Thyroid gland (tissue), 4 donors: ENCODE results near the gene UGT3A1. TPM values are rescaled to one million over a fixed set of nuclear protein-coding genes. Genes with fewer than 3 reads are reported as not detected.

Experiments used
- DNase-seq, 2 donors: peaks; one replicate each; pipeline ENCODE4 v3.0.0-alpha.2; 2019
- H3K27ac ChIP-seq, 3 donors: fragments of 200-600 bp; sonication (generic); 1 replicate in 2 of 3; 2 replicates in 1 of 3; pipeline ENCODE4 v1.5.1; 2016 to 2019; ENCODE audit warnings: mild to moderate bottlenecking in 1 of 3, moderate library complexity in 1 of 3
- H3K27me3 ChIP-seq: fragments of 200-600 bp; sonication (generic); one replicate; pipeline ENCODE4 v1.5.1; 2019
- H3K36me3 ChIP-seq, 2 donors: fragments of 200-600 bp; sonication (generic); one replicate each; pipeline ENCODE4 v1.5.1; 2016 to 2019
- H3K4me1 ChIP-seq, 2 donors: fragments of 200-600 bp; sonication (generic); one replicate each; pipeline ENCODE4 v1.5.1; 2017 to 2019
- H3K4me3 ChIP-seq, 3 donors: fragments of 200-600 bp; sonication (generic); replicated peaks in 1 of 3; 1 replicate in 2 of 3; 2 replicates in 1 of 3; pipeline ENCODE4 v1.5.1; 2016; ENCODE audit warnings: mild to moderate bottlenecking in 1 of 3
- H3K9me3 ChIP-seq: fragments of 200-600 bp; sonication (generic); one replicate; pipeline ENCODE4 v1.5.1; 2017
- POLR2A ChIP-seq, 2 donors: fragments of 450-650 bp; IDR thresholded peaks; one replicate each; pipeline ENCODE4 v1.6.1; 2017; ENCODE audit warnings: antibody characterized with exemption in 2 of 2, mild to moderate bottlenecking in 2 of 2, moderate library complexity in 1 of 2
- WGBS, 2 donors: methylation state at CpG; one replicate each; pipeline ENCODE4 v1.1.5; 2017; 5-methylcytosine and 5-hydroxymethylcytosine counted together
- intact Hi-C: fragments of 100-400 bp; cut with DNase I; formaldehyde crosslinking; loops from one replicate; pipeline ENCODE4 v1.15.1; 2023
- total RNA-seq, 4 donors: library from RNA; depleted of rRNA; stranded (reverse); fragments of >200 nt; gene quantifications; one replicate each; pipeline ENCODE4 v1.2.3, GENCODE V29; 2016
- TF ChIP-seq, protein P1 (sequence below), 6 experiments: fragments of 200-600 bp in 3 of 6; fragments of 450-650 bp in 3 of 6; sonication (generic) in 3 of 6; IDR thresholded peaks; one replicate each; pipeline ENCODE4 v1.5.1; 2016 to 2019; ENCODE audit warnings: antibody characterized with exemption in 6 of 6, mild to moderate bottlenecking in 2 of 6, inconsistent platforms in 1 of 6, moderate library complexity in 1 of 6

The UGT3A1 gene
- total RNA-seq, 4 donors from 2014 or later: not detected

GRCh38 chr5:35939639-35940038 lies 51.6 kb downstream of the UGT3A1 start:
- H3K36me3 ChIP-seq: no peaks in the 10 kb centered on the region
- no peaks in the 10 kb centered on the region for H3K27me3 ChIP-seq
- H3K4me1 ChIP-seq: no peaks in the 10 kb centered on the region
- intact Hi-C loops: no loop called here
- no peaks in the 10 kb centered on the region for H3K9me3 ChIP-seq
- TF ChIP-seq POLR2A (IDR thresholded peaks at IDR 0.05): no peak
- TF ChIP-seq, protein P1, sequence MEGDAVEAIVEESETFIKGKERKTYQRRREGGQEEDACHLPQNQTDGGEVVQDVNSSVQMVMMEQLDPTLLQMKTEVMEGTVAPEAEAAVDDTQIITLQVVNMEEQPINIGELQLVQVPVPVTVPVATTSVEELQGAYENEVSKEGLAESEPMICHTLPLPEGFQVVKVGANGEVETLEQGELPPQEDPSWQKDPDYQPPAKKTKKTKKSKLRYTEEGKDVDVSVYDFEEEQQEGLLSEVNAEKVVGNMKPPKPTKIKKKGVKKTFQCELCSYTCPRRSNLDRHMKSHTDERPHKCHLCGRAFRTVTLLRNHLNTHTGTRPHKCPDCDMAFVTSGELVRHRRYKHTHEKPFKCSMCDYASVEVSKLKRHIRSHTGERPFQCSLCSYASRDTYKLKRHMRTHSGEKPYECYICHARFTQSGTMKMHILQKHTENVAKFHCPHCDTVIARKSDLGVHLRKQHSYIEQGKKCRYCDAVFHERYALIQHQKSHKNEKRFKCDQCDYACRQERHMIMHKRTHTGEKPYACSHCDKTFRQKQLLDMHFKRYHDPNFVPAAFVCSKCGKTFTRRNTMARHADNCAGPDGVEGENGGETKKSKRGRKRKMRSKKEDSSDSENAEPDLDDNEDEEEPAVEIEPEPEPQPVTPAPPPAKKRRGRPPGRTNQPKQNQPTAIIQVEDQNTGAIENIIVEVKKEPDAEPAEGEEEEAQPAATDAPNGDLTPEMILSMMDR (IDR thresholded peaks at IDR 0.05): no peak
- H3K4me3 ChIP-seq: no peak overlapping the region
- 77 to 80% methylated on average over 3 of the region's 3 CpGs for WGBS, 2 donors
- DNase-seq: no peak
- no peak overlapping the region for H3K27ac ChIP-seq

DNA sequence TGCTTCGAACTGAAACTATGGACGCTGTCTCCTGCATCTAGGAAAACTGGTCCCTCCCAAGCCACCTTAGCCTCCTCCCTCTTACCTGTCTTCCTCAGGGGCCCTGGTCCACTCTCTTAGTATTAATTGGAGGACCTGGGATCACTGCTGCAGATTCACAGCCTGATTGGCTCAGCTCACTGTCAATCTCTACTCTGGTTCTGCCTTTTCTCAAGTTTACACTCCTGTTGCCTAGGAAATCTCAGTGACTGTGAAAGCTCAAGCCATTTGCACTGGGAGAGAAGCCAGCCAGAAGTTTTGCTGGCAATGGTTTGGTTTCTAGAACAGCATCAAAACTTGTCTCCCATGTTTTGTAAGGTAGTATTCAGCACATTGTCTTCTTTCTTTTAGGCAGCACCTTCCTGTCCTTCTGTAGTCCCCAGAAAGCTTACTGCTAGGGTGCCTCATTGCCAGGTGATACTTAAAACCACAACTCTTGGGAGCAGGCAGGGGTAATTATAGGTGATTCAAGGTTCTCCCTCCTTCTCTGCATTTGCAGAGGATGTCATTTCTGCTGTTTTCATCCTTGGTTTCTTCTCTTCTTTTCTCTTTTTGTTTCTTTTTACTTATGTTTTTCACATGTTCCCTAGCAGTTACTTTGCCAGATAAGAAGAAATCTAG lies 52.5 kb downstream of the UGT3A1 start, which contains the start of gene CAPSL:
TSS of gene CAPSL (minus strand) at position 55 of the 660 bp plus-strand sequence. CDS start 17,502 bp downstream, outside the sequence.
- no peaks in the 10 kb centered on the region for H3K36me3 ChIP-seq
- no peak for TF ChIP-seq POLR2A (IDR thresholded peaks at IDR 0.05)
- TF ChIP-seq, protein P1 (IDR thresholded peaks at IDR 0.05): no peak
- intact Hi-C loops: no loop called here
- no peaks in the 10 kb centered on the region for H3K4me1 ChIP-seq
- H3K27ac ChIP-seq: no peak within 1 kb of the TSS
- WGBS, 2 donors: 15 to 22% methylated on average over 2 of the region's 2 CpGs
- H3K4me3 ChIP-seq: no peak within 1 kb of the TSS
- H3K9me3 ChIP-seq: no peaks in the 10 kb centered on the region
- H3K27me3 ChIP-seq: no peaks in the 10 kb centered on the region
- DNase-seq: peak; percentile 94 to 95

- no peak for TF ChIP-seq POLR2A (IDR thresholded peaks at IDR 0.05)
- TF ChIP-seq, protein P1 (IDR thresholded peaks at IDR 0.05): peak; percentile 75 to 94 (median 80)
- intact Hi-C loops: loop anchor here (5.0 to 10.0 kb wide), 2 partner anchors 149 to 312 kb away; partner anchors contain the start of gene SPEF2
- H3K4me1 ChIP-seq: no peaks in the 10 kb centered on the region
- DNase-seq: peak; percentile 32 to 38
- WGBS, 2 donors: 36 to 43% methylated on average over 12 to 13 of the region's 13 CpGs
- H3K27me3 ChIP-seq: no peaks in the 10 kb centered on the region
- no peaks in the 10 kb centered on the region for H3K9me3 ChIP-seq
- no peak overlapping the region for H3K4me3 ChIP-seq
- no peak overlapping the region for H3K27ac ChIP-seq
- H3K36me3 ChIP-seq: no peaks in the 10 kb centered on the region
Observed at GRCh38 chr5:35926389-35927051, 64.7 kb downstream of the UGT3A1 start.

- 24 to 36% methylated on average over 11 to 21 of the region's 21 CpGs for WGBS, 2 donors
- H3K4me3 ChIP-seq: no peak overlapping the region
- H3K9me3 ChIP-seq: no peaks in the 10 kb centered on the region
- no peak overlapping the region for H3K27ac ChIP-seq
- intact Hi-C loops: loop anchor here (5.0 to 10.0 kb wide), 2 partner anchors 148 to 310 kb away; partner anchors contain the start of gene SPEF2
- peak; percentile 45 to 67 for DNase-seq
- no peaks in the 10 kb centered on the region for H3K27me3 ChIP-seq
- no peak for TF ChIP-seq POLR2A (IDR thresholded peaks at IDR 0.05)
- TF ChIP-seq, protein P1 (IDR thresholded peaks at IDR 0.05): peak in 4 of 6 experiments; percentile 28 to 67 (median 47)
- H3K4me1 ChIP-seq: no peaks in the 10 kb centered on the region
- H3K36me3 ChIP-seq: no peaks in the 10 kb centered on the region
Observed at GRCh38 chr5:35924950-35925722, 66.1 kb downstream of the UGT3A1 start.
